ENCODE data around the gene GLB1L2. TPM values are rescaled to one million over a fixed set of nuclear protein-coding genes. Genes with fewer than 3 reads are reported as not detected.

The GLB1L2 gene
- total and polyA plus RNA-seq, 3 experiments from 2014 or later, result 0.70 to 9.5 (median 8.6) TPM

DNA sequence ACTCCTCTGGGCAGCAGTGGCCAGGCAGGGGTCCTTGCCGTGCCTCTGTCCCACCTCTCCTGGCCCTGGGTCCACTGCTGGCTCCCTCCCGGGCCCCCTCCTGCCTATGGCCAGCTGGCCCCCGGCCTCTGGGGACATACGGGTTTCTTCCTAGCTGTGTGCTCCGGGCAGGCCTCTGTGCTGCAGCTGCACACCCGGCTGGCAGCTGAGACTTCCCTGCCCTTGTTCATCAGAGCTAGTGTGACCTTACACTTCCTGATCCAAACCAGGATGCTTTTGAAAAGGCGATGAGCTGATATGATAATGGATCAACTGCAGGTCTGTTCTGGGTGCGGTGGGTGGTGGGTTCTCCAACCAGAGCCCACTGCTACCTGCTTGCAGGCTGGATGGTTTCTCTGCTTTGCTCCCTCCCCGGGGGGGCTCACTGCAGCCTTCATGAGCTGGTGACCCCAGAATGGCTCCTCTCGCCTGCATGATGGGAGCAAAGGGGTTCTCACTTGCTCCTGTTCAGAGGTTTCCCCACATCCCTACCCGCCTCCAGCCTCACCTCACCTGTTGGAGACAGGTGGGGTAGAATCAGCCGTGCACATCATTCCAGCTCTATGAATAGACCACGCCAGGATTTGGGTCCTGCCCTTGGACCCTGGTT lies 67.0 kb downstream of the GLB1L2 start:
- no peak overlapping the region for H3K4me3 Mint-ChIP-seq
- H3K9me3 Mint-ChIP-seq, result peaks cover 0 to 2% (median 0%) of the 10 kb centered on the region in 5 donors
- Histone ChIP-seq H3K9me3 (ENCODE audit: low read length) (no peaks in the 10 kb centered on the region), H3K4me3 (ENCODE audit: low read length) (no peak overlapping the region), H3K36me3 (ENCODE audit: insufficient read depth, low read length) (no peaks in the 10 kb centered on the region), H3K27me3 (ENCODE audit: insufficient read depth, low read length, poor library complexity, severe bottlenecking) (no peaks in the 10 kb centered on the region), H3K27ac (ENCODE audit: low read depth, low read length) (no peak overlapping the region), H3K4me1 (ENCODE audit: insufficient read depth, low read length) (no peaks in the 10 kb centered on the region)
- CTCF ChIA-PET, result no interaction called here
- no peaks in the 10 kb centered on the region for H3K36me3 Mint-ChIP-seq
- peaks cover 20 to 25% of the 10 kb centered on the region in 2 donors for H3K27me3 Mint-ChIP-seq
- POLR2A ChIA-PET, result no interaction called here
- DNase-seq, result no peak
- H3K4me1 Mint-ChIP-seq, result peaks cover 0 to 5% (median 0%) of the 10 kb centered on the region in 3 donors
- no peak overlapping the region for H3K27ac Mint-ChIP-seq

DNA sequence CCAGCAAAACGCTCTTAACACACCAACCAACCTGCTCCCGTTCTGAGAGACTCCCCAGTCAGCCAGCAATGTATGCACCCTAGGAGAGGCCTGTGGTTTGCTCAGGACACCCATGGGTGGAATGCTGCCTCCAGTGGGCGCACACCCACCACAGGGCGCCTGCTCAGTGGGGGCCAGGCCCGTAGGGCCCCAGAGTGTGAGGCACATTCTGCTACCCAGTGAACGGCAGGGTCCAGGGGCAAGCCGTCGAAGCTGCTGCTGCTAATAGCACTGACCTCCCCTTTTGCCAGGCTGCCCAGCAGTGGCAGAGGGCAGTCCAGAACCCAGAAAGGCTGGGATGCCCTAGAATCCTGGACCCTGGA lies 67.5 kb downstream of the GLB1L2 start:
- H3K4me3 ChIP-seq (ENCODE audit: low read length), result no peak overlapping the region
- CTCF ChIA-PET, result no interaction called here
- no peak overlapping the region for H3K27ac ChIP-seq (ENCODE audit: low read depth, low read length)
- Mint-ChIP-seq H3K4me1 (peaks cover 0 to 5% (median 0%) of the 10 kb centered on the region in 3 donors), H3K4me3 (no peak overlapping the region), H3K27ac (no peak overlapping the region), H3K27me3 (peaks cover 18 to 30% of the 10 kb centered on the region in 2 donors), H3K36me3 (no peaks in the 10 kb centered on the region), H3K9me3 (peaks cover 0 to 2% (median 0%) of the 10 kb centered on the region in 5 donors)
- POLR2A ChIA-PET, result no interaction called here
- no peaks in the 10 kb centered on the region for H3K4me1 ChIP-seq (ENCODE audit: insufficient read depth, low read length)
- no peak for DNase-seq
- no peaks in the 10 kb centered on the region for H3K36me3 ChIP-seq (ENCODE audit: insufficient read depth, low read length)
- no peaks in the 10 kb centered on the region for H3K27me3 ChIP-seq (ENCODE audit: insufficient read depth, low read length, poor library complexity, severe bottlenecking)
- H3K9me3 ChIP-seq (ENCODE audit: low read length), result no peaks in the 10 kb centered on the region

DNA sequence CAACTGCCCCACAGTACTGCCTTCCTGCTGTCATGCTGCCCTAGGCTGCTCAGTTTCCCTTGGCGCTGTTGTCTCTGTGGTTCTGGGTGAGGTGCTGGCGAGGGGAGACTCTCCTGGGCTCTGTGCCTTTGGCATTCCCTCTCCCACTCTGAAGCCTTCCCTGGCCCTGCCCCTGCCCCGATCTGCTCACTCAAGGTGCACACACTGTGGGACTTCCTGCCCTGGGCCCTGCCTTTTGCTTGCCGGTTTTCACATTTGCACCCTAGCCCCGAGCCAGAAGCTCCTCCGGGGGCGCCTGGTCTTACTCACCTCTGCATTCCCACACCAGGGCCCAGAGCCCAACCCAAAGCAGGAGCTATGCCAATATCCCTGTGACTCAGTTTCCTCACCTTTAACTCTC lies 68.2 kb downstream of the GLB1L2 start:
- Mint-ChIP-seq H3K9me3 (peaks cover 0 to 2% (median 0%) of the 10 kb centered on the region in 5 donors), H3K36me3 (no peaks in the 10 kb centered on the region), H3K27me3 (peaks cover 24 to 30% of the 10 kb centered on the region in 2 donors), H3K27ac (no peak overlapping the region), H3K4me3 (no peak overlapping the region), H3K4me1 (peaks cover 0 to 5% (median 0%) of the 10 kb centered on the region in 3 donors)
- ChIA-PET CTCF (no interaction called here), POLR2A (no interaction called here)
- Histone ChIP-seq H3K9me3 (ENCODE audit: low read length) (no peaks in the 10 kb centered on the region), H3K27ac (ENCODE audit: low read depth, low read length) (no peak overlapping the region), H3K36me3 (ENCODE audit: insufficient read depth, low read length) (no peaks in the 10 kb centered on the region), H3K27me3 (ENCODE audit: insufficient read depth, low read length, poor library complexity, severe bottlenecking) (no peaks in the 10 kb centered on the region), H3K4me3 (ENCODE audit: low read length) (no peak overlapping the region), H3K4me1 (ENCODE audit: insufficient read depth, low read length) (no peaks in the 10 kb centered on the region)
- no peak for DNase-seq

DNA sequence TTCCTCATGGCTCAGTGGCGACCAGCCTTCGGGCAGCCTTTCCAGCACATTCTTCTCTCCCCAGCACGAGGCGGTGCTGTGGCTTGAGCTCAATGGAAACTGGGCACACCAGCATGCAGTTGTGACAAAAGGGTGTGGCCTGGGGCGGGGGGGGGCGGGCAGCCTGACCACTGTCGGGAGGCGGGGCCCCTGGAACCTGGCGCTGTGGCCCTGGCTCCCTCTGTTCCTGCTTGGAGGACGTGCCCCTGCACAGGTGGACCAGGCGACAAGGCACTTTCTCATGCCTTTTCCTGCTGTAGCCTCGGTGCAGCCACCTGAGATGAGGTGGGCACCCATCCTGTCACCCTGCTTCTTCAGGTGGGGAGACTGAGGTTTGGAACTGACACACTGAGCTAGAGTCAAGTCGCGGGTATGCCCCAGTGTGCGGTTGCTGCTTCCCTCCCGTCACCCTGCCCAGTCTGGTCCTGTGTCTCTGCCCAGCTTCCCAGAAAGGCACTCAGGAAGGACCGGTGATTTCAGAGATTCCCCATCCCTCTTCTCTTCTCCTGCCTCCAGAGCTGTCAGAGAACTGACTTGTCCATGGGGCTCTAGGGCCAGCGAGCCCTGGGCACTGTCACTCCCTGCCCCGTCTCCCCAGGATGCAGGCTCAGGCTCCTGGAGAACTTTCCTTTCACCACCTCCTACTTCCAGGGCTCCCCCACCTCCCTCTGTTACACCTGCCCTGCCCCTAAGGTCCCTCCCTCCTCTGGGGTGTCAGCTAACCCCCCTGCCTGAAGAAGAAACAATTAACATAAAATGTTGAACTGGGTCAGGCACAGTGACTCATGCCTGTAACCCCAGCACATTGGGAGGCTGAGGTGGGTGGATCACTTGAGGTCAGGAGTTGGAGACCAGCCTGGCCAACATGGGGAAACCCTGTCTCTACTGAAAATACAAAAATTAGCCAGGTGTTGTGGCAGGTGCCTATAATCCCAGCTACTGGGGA lies 70.3 kb downstream of the GLB1L2 start:
- Mint-ChIP-seq H3K27me3 (peaks cover 30 to 32% of the 10 kb centered on the region in 2 donors), H3K9me3 (peaks cover 0 to 2% (median 0%) of the 10 kb centered on the region in 5 donors), H3K36me3 (no peaks in the 10 kb centered on the region), H3K4me3 (no peak overlapping the region), H3K4me1 (peaks cover 0 to 5% (median 3%) of the 10 kb centered on the region in 3 donors), H3K27ac (peak overlapping the region in 1 of 8 donors; percentile 81)
- H3K27ac ChIP-seq (ENCODE audit: low read depth, low read length), result no peak overlapping the region
- ChIA-PET CTCF (no interaction called here), POLR2A (no interaction called here)
- no peaks in the 10 kb centered on the region for H3K27me3 ChIP-seq (ENCODE audit: insufficient read depth, low read length, poor library complexity, severe bottlenecking)
- no peaks in the 10 kb centered on the region for H3K4me1 ChIP-seq (ENCODE audit: insufficient read depth, low read length)
- no peaks in the 10 kb centered on the region for H3K9me3 ChIP-seq (ENCODE audit: low read length)
- no peaks in the 10 kb centered on the region for H3K36me3 ChIP-seq (ENCODE audit: insufficient read depth, low read length)
- DNase-seq, result no peak
- H3K4me3 ChIP-seq (ENCODE audit: low read length), result no peak overlapping the region

DNA sequence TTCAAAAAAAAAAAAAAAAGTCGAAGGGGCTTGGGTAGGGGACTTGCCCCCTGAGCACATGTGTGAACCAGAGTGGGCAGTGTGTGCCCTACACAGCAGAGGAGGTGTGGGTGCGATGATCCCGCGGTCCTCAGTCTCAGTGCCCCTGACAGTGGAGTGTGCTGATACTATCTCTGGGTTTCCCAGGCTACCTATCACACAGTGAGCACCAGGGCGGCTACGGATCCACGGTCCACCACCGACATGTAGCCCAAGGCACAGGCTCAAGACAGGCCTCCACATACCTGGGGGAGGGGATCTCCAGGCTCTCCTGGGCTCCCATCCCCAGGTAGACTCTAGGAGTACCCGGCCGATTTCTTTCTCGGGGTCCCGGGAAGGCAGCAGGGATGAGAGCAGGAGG lies 71.1 kb downstream of the GLB1L2 start:
- no peaks in the 10 kb centered on the region for H3K36me3 Mint-ChIP-seq
- Histone ChIP-seq H3K27me3 (ENCODE audit: insufficient read depth, low read length, poor library complexity, severe bottlenecking) (no peaks in the 10 kb centered on the region), H3K4me1 (ENCODE audit: insufficient read depth, low read length) (no peaks in the 10 kb centered on the region), H3K27ac (ENCODE audit: low read depth, low read length) (no peak overlapping the region), H3K36me3 (ENCODE audit: insufficient read depth, low read length) (no peaks in the 10 kb centered on the region), H3K4me3 (ENCODE audit: low read length) (no peak overlapping the region), H3K9me3 (ENCODE audit: low read length) (no peaks in the 10 kb centered on the region)
- H3K27me3 Mint-ChIP-seq, result peaks cover 35 to 39% of the 10 kb centered on the region in 2 donors
- ChIA-PET POLR2A (no interaction called here), CTCF (no interaction called here)
- no peak overlapping the region for H3K27ac Mint-ChIP-seq
- H3K9me3 Mint-ChIP-seq, result peaks cover 0 to 2% (median 0%) of the 10 kb centered on the region in 5 donors
- H3K4me3 Mint-ChIP-seq, result no peak overlapping the region
- H3K4me1 Mint-ChIP-seq, result peaks cover 0 to 5% (median 3%) of the 10 kb centered on the region in 3 donors
- no peak for DNase-seq

DNA sequence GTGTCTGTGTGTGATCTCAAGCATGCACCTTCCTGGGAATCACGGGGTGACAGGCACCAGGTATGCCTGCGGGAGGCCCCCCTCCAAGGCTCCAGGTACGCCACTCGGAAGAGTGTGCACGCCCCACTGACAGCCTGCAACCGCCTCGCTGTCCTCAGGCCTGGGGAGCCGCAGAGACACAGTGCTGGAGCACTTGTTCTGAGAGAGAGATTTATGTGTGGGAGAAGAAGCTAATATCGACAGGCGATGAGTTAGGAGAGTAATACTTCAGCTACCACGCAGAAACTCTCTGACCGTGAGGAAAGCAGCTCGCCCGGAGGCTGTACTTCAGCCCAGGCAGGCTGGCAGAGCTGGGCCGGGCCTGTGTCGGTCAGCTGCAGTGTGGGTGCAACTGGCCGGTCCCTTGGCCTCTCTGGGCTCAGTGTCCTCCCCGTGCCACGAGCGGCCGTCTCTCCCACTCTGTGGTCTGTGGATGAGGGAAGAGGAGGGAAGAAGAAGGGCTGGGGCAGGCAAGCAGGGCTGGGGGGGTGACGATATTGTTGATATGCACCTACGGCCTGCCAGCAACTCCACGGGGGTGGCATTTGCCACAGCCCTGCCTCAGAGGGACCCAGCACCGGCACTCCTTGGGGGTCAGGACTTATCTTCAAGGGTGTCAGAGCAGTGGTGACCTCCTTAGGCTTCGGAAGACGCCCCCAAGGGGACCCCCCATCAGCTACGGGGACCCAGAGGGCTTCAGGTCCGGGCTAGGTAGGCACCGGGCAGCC lies 73.0 kb downstream of the GLB1L2 start:
- DNase-seq, result no peak
- CTCF ChIA-PET, result no interaction called here
- POLR2A ChIA-PET, result no interaction called here

DNA sequence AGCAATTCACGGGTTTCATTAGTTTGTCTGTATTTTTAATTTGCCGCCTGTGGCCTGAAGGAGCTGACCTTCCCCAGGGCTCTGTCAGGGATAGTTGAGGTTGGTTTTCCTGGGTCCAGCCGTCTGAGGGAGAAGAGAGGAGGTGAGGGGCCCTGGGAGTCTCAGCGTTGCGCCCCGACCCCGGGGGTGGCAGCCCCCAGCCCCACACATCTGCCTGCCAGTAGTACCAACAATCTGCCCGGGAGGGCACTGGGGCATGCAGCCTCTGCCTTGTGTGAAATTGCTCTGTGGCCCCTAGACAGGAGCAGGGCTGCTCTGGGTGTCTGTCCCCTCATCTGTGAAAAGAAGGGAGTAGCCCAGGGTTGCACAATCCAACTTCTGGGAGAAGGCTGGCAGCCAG lies 73.6 kb downstream of the GLB1L2 start:
- Histone ChIP-seq H3K9me3 (ENCODE audit: low read length) (no peaks in the 10 kb centered on the region), H3K36me3 (ENCODE audit: insufficient read depth, low read length) (no peaks in the 10 kb centered on the region), H3K4me1 (ENCODE audit: insufficient read depth, low read length) (peaks cover 6% of the 10 kb centered on the region), H3K4me3 (ENCODE audit: low read length) (no peak overlapping the region), H3K27ac (ENCODE audit: low read depth, low read length) (no peak overlapping the region), H3K27me3 (ENCODE audit: insufficient read depth, low read length, poor library complexity, severe bottlenecking) (peaks cover 11% of the 10 kb centered on the region)
- ChIA-PET POLR2A (no interaction called here), CTCF (no interaction called here)
- no peak overlapping the region for H3K27ac Mint-ChIP-seq
- no peak for DNase-seq
- H3K4me3 Mint-ChIP-seq, result no peak overlapping the region
- peaks cover 40 to 48% of the 10 kb centered on the region in 2 donors for H3K27me3 Mint-ChIP-seq
- peaks cover 0 to 2% (median 0%) of the 10 kb centered on the region in 5 donors for H3K9me3 Mint-ChIP-seq
- peaks cover 2 to 11% (median 9%) of the 10 kb centered on the region in 3 donors for H3K4me1 Mint-ChIP-seq
- no peaks in the 10 kb centered on the region for H3K36me3 Mint-ChIP-seq

More for the DNA sequence above, 73.0 kb downstream of the GLB1L2 start:
- H3K27ac Mint-ChIP-seq, result no peak overlapping the region
- no peaks in the 10 kb centered on the region for H3K4me1 ChIP-seq (ENCODE audit: insufficient read depth, low read length)
- H3K27me3 Mint-ChIP-seq, result peaks cover 33 to 47% of the 10 kb centered on the region in 2 donors
- H3K36me3 ChIP-seq (ENCODE audit: insufficient read depth, low read length), result no peaks in the 10 kb centered on the region
- H3K27ac ChIP-seq (ENCODE audit: low read depth, low read length), result no peak overlapping the region
- H3K9me3 Mint-ChIP-seq, result peaks cover 0 to 2% (median 0%) of the 10 kb centered on the region in 5 donors
- no peak overlapping the region for H3K4me3 ChIP-seq (ENCODE audit: low read length)
- H3K27me3 ChIP-seq (ENCODE audit: insufficient read depth, low read length, poor library complexity, severe bottlenecking), result peaks cover 5% of the 10 kb centered on the region
- H3K9me3 ChIP-seq (ENCODE audit: low read length), result no peaks in the 10 kb centered on the region
- H3K4me3 Mint-ChIP-seq, result peak overlapping the region in 1 of 7 donors; percentile 9
- H3K36me3 Mint-ChIP-seq, result no peaks in the 10 kb centered on the region
- H3K4me1 Mint-ChIP-seq, result peaks cover 0 to 5% (median 3%) of the 10 kb centered on the region in 3 donors

Data from CD8-positive, alpha-beta memory T cell (primary cell).